HEK293 (cell line): ENCODE data around the gene TMEM272.

ENCODE experiments used
- CTCF ChIA-PET: fragments of 350-600 bp; formaldehyde crosslinking; extraction: SDS; loops from one replicate; lab custom pipeline; 2021; ENCODE audit warnings: antibody characterized with exemption; lab: Yijun Ruan, JAX
- POLR2A ChIA-PET: fragments of 300-600 bp; formaldehyde crosslinking; extraction: SDS; loops from one replicate; lab custom pipeline; 2020; ENCODE audit warnings: antibody characterized with exemption, inconsistent platforms; lab: Yijun Ruan, JAX
- H3K27ac ChIP-seq: fragments of 200-500 bp; sonication (Bioruptor generic); 2 replicates; pipeline ENCODE4 v1.5.1; 2014; ENCODE audit warnings: low read depth, low read length, control low read depth, inconsistent platforms; ENCODE audit errors: extremely low read depth
- H3K36me3 ChIP-seq, 2 experiments: fragments of 200-500 bp in 1 of 2; sonication (Bioruptor generic) in 1 of 2; 1 replicate in 1 of 2; 2 replicates in 1 of 2; pipeline ENCODE4 v1.5.1; 2014 to 2017; ENCODE audit warnings: inconsistent platforms in 2 of 2, low read length in 2 of 2; ENCODE audit not compliant: control insufficient read depth in 2 of 2, insufficient read depth in 1 of 2
- H3K4me1 ChIP-seq: fragments of 200-500 bp; sonication (Bioruptor generic); 2 replicates; pipeline ENCODE4 v1.5.1; 2014; ENCODE audit warnings: mild to moderate bottlenecking, low read length, inconsistent platforms; ENCODE audit not compliant: control insufficient read depth, insufficient read depth
- H3K4me3 ChIP-seq: 2 replicates; pipeline ENCODE4 v1.5.1; 2011; ENCODE audit warnings: low read depth, mild to moderate bottlenecking, control low read depth, low read length, moderate library complexity
- H3K9me3 ChIP-seq: fragments of 200-500 bp; sonication (Bioruptor generic); 2 replicates; pipeline ENCODE4 v1.5.1; 2014; ENCODE audit warnings: low read depth, low read length, inconsistent platforms; ENCODE audit not compliant: control insufficient read depth, insufficient read depth
- GFI1B ChIP-seq: fragments of 450-650 bp; formaldehyde crosslinking; IDR thresholded peaks from 2 replicates; pipeline ENCODE4 v1.5.1; 2016; ENCODE audit warnings: missing biosample characterization, missing genetic modification characterization
- HOXA7 ChIP-seq: sonication (generic); formaldehyde crosslinking; IDR thresholded peaks from 2 replicates; pipeline ENCODE4 v1.8.1; 2022; ENCODE audit warnings: missing genetic modification reagents, borderline replicate concordance
- HOXD13 ChIP-seq: sonication (generic); formaldehyde crosslinking; IDR thresholded peaks from 2 replicates; pipeline ENCODE4 v1.8.0; 2022; ENCODE audit warnings: missing genetic modification reagents, borderline replicate concordance
- KLF7 ChIP-seq: fragments of 450-650 bp; formaldehyde crosslinking; IDR thresholded peaks from 2 replicates; pipeline ENCODE4 v1.5.1; 2016; ENCODE audit warnings: missing biosample characterization, missing genetic modification characterization, borderline replicate concordance
- YY2 ChIP-seq: fragments of 450-650 bp; formaldehyde crosslinking; IDR thresholded peaks from 2 replicates; pipeline ENCODE4 v1.5.1; 2016; ENCODE audit warnings: missing biosample characterization, missing genetic modification characterization
- ZBTB48 ChIP-seq: fragments of 450-650 bp; formaldehyde crosslinking; IDR thresholded peaks from 2 replicates; pipeline ENCODE4 v1.5.1; 2016; ENCODE audit warnings: missing biosample characterization, missing genetic modification characterization
- ZFP41 ChIP-seq: fragments of 450-650 bp; formaldehyde crosslinking; IDR thresholded peaks from 2 replicates; pipeline ENCODE4 v1.5.1; 2016; ENCODE audit warnings: missing biosample characterization, missing genetic modification characterization, borderline replicate concordance
- ZNF133 ChIP-seq: fragments of 450-650 bp; formaldehyde crosslinking; IDR thresholded peaks from 2 replicates; pipeline ENCODE4 v1.5.1; 2016; ENCODE audit warnings: missing biosample characterization, missing genetic modification characterization
- ZNF146 ChIP-seq: fragments of 450-650 bp; formaldehyde crosslinking; IDR thresholded peaks from 2 replicates; pipeline ENCODE4 v1.5.1; 2016; ENCODE audit warnings: missing biosample characterization, missing genetic modification characterization
- ZNF292 ChIP-seq: fragments of 450-650 bp; formaldehyde crosslinking; IDR thresholded peaks from 2 replicates; pipeline ENCODE4 v1.5.1; 2016; ENCODE audit warnings: low read depth, missing biosample characterization, missing genetic modification characterization, borderline replicate concordance
- ZNF354C ChIP-seq: fragments of 450-650 bp; formaldehyde crosslinking; IDR thresholded peaks from 2 replicates; pipeline ENCODE4 v1.5.1; 2016; ENCODE audit warnings: missing biosample characterization, missing genetic modification characterization, low read depth, borderline replicate concordance
- ZNF423 ChIP-seq: fragments of 450-650 bp; formaldehyde crosslinking; IDR thresholded peaks from 2 replicates; pipeline ENCODE4 v1.5.1; 2016; ENCODE audit warnings: missing biosample characterization, missing genetic modification characterization
- ZNF558 ChIP-seq: fragments of 450-650 bp; formaldehyde crosslinking; IDR thresholded peaks from 2 replicates; pipeline ENCODE4 v1.5.1; 2016; ENCODE audit warnings: missing biosample characterization, missing genetic modification characterization
- ZNF560 ChIP-seq: fragments of 450-650 bp; formaldehyde crosslinking; IDR thresholded peaks from 2 replicates; pipeline ENCODE4 v1.5.1; 2017; ENCODE audit warnings: missing biosample characterization, missing genetic modification characterization, borderline replicate concordance
- ZNF777 ChIP-seq: fragments of 450-650 bp; formaldehyde crosslinking; IDR thresholded peaks from 2 replicates; pipeline ENCODE4 v1.5.1; 2017; ENCODE audit warnings: missing biosample characterization, missing genetic modification characterization, borderline replicate concordance
- ZNF791 ChIP-seq: fragments of 450-650 bp; formaldehyde crosslinking; IDR thresholded peaks from 2 replicates; pipeline ENCODE4 v1.5.1; 2016; ENCODE audit warnings: missing biosample characterization, missing genetic modification characterization
- ZNF830 ChIP-seq: fragments of 450-650 bp; IDR thresholded peaks from 2 replicates; pipeline ENCODE4 v1.5.0; 2018; ENCODE audit warnings: missing biosample characterization, missing genetic modification characterization, low read depth, mild to moderate bottlenecking, moderate library complexity
- TF ChIP-seq, protein P1 (sequence below): fragments of 450-650 bp; formaldehyde crosslinking; conservative IDR thresholded peaks from 2 replicates; pipeline ENCODE4 v1.5.1; 2016; ENCODE audit warnings: low read depth, missing biosample characterization, missing genetic modification characterization
- TF ChIP-seq, protein P2 (sequence below): fragments of 450-650 bp; formaldehyde crosslinking; IDR thresholded peaks from 2 replicates; pipeline ENCODE4 v1.5.1; 2017; ENCODE audit warnings: missing biosample characterization, missing genetic modification characterization

TMEM272 gene

DNA sequence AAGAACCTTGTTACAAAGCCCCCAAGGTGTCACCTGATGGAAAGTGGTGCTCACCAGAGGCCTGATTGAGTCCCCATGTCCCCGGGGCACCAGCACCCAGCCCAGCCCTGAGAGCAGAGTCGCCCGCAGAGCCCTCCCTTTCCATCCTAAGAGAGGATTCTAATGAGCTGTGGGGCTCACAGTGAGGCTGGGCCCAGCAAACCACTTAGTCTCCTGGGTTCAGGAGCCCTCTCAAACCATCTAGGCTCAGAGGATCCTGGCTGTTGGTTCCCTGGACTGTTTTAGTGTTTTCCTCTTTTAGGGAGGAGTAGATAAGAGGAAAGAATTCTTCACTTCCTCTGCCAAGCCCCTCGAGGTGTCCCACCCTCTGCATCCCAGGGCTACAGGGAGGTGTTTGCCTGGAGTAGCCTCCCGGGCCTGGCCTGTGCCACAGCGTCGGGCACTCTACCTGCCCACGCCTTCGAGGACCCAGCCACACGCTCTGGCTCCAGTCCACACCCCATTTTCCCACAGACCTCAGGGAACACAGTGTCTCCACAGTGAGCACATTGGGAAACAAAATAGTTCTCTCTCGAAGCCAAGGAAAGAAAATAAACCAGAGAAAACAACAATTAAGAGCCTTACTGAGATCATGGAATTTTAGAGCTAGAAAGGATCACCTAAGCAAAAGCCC lies 75.4 kb downstream of the TMEM272 start:
- POLR2A ChIA-PET = no interaction called here
- no peaks in the 10 kb centered on the region for H3K36me3 ChIP-seq
- H3K4me1 ChIP-seq = no peaks in the 10 kb centered on the region
- no peak overlapping the region for H3K27ac ChIP-seq
- no peak overlapping the region for H3K4me3 ChIP-seq
- CTCF ChIA-PET = no interaction called here
- H3K9me3 ChIP-seq = no peaks in the 10 kb centered on the region
- TF ChIP-seq ZNF133 (tag by site-specific recombination) = no peak
- TF ChIP-seq ZFP41 (tag by site-specific recombination) = no peak
- TF ChIP-seq ZBTB48 = no peak
- no peak for TF ChIP-seq YY2 (tag by site-specific recombination)
- TF ChIP-seq ZNF146 (tag by site-specific recombination) = no peak
- TF ChIP-seq, protein P1, sequence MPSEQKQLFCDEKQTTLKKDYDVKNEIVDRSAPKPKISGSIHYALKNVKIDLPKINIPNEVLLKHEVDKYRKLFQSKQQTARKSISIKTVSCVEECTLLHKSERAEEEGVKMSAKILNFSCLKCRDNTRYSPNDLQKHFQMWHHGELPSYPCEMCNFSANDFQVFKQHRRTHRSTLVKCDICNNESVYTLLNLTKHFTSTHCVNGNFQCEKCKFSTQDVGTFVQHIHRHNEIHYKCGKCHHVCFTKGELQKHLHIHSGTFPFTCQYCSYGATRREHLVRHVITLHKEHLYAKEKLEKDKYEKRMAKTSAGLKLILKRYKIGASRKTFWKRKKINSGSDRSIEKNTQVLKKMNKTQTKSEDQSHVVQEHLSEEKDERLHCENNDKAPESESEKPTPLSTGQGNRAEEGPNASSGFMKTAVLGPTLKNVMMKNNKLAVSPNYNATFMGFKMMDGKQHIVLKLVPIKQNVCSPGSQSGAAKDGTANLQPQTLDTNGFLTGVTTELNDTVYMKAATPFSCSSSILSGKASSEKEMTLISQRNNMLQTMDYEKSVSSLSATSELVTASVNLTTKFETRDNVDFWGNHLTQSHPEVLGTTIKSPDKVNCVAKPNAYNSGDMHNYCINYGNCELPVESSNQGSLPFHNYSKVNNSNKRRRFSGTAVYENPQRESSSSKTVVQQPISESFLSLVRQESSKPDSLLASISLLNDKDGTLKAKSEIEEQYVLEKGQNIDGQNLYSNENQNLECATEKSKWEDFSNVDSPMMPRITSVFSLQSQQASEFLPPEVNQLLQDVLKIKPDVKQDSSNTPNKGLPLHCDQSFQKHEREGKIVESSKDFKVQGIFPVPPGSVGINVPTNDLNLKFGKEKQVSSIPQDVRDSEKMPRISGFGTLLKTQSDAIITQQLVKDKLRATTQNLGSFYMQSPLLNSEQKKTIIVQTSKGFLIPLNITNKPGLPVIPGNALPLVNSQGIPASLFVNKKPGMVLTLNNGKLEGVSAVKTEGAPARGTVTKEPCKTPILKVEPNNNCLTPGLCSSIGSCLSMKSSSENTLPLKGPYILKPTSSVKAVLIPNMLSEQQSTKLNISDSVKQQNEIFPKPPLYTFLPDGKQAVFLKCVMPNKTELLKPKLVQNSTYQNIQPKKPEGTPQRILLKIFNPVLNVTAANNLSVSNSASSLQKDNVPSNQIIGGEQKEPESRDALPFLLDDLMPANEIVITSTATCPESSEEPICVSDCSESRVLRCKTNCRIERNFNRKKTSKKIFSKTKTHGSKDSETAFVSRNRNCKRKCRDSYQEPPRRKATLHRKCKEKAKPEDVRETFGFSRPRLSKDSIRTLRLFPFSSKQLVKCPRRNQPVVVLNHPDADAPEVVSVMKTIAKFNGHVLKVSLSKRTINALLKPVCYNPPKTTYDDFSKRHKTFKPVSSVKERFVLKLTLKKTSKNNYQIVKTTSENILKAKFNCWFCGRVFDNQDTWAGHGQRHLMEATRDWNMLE (tag by site-specific recombination) = no peak
- no peak for TF ChIP-seq ZNF292 (tag by site-specific recombination)
- TF ChIP-seq ZNF560 (tag by site-specific recombination) = no peak
- TF ChIP-seq ZNF558 (tag by site-specific recombination) = no peak
- TF ChIP-seq, protein P2, sequence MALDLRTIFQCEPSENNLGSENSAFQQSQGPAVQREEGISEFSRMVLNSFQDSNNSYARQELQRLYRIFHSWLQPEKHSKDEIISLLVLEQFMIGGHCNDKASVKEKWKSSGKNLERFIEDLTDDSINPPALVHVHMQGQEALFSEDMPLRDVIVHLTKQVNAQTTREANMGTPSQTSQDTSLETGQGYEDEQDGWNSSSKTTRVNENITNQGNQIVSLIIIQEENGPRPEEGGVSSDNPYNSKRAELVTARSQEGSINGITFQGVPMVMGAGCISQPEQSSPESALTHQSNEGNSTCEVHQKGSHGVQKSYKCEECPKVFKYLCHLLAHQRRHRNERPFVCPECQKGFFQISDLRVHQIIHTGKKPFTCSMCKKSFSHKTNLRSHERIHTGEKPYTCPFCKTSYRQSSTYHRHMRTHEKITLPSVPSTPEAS (tag by site-specific recombination) = no peak
- no peak for TF ChIP-seq HOXD13
- no peak for TF ChIP-seq ZNF830
- TF ChIP-seq KLF7 (tag by site-specific recombination) = no peak
- no peak for TF ChIP-seq GFI1B (tag by site-specific recombination)
- TF ChIP-seq HOXA7 (CRISPR knock-in tag) = no peak
- no peak for TF ChIP-seq ZNF791 (tag by site-specific recombination)
- TF ChIP-seq ZNF354C = no peak
- no peak for TF ChIP-seq ZNF777 (tag by site-specific recombination)
- no peak for TF ChIP-seq ZNF423 (tag by site-specific recombination)

- H3K4me1 ChIP-seq = peaks cover 4% of the 10 kb centered on the region; the same call in 1 of the 2 replicates
- H3K27ac ChIP-seq = no peak overlapping the region
- ChIA-PET CTCF (no interaction called here), POLR2A (no interaction called here)
- H3K36me3 ChIP-seq = no peaks in the 10 kb centered on the region
- no peak overlapping the region for H3K4me3 ChIP-seq
- no peak for TF ChIP-seq HOXA7 (CRISPR knock-in tag)
- no peaks in the 10 kb centered on the region for H3K9me3 ChIP-seq
Measured at GRCh38 chr13:51768976-51769375, 76.0 kb downstream of the TMEM272 start.
